ENCODE data around the gene KLHDC7B.
"Not testable (repeated sequence)": the region's sequence is repeated elsewhere in the genome, so short reads cannot be mapped to it uniquely, and the experiment has no call there.

KLHDC7B gene

GRCh38 chr22:50517495-50518260 is 28.0 kb upstream of the KLHDC7B start:
- no peak for DNase-seq

- DNase-seq: no peak
These were observed 27.1 kb upstream of the KLHDC7B start for GRCh38 chr22:50518606-50519005.

- DNase-seq: no peak
These were observed 26.5 kb upstream of the KLHDC7B start for GRCh38 chr22:50519151-50519550.

- DNase-seq: not testable (repeated sequence)
These were observed 25.5 kb upstream of the KLHDC7B start for GRCh38 chr22:50520184-50520583.

GRCh38 chr22:50520826-50521453 is 24.8 kb upstream of the KLHDC7B start:
- no peak for DNase-seq

- no peak for DNase-seq
These were observed 24.0 kb upstream of the KLHDC7B start for GRCh38 chr22:50521710-50522109.

GRCh38 chr22:50522208-50522805 is 23.4 kb upstream of the KLHDC7B start:
- DNase-seq: no peak

GRCh38 chr22:50522806-50523438 is 22.8 kb upstream of the KLHDC7B start:
- DNase-seq: no peak

- no peak for DNase-seq
These were observed 22.3 kb upstream of the KLHDC7B start for GRCh38 chr22:50523458-50523805.

- no peak for DNase-seq
These were observed 21.7 kb upstream of the KLHDC7B start for GRCh38 chr22:50523806-50524675.

- DNase-seq: no peak
These were observed 21.0 kb upstream of the KLHDC7B start for GRCh38 chr22:50524676-50525103.

- DNase-seq: peak; percentile 98
These were observed 20.4 kb upstream of the KLHDC7B start, which contains the start of gene SCO2 for GRCh38 chr22:50525104-50525857. SCO2 (minus strand) TSS chr22:50525598; CDS start chr22:50524411, 1,187 bp downstream.

- no peak for DNase-seq
These were observed 19.9 kb upstream of the KLHDC7B start for GRCh38 chr22:50525858-50526107.

- peak; percentile 77 for DNase-seq
These were observed 19.4 kb upstream of the KLHDC7B start for GRCh38 chr22:50526108-50526833.

GRCh38 chr22:50526834-50527801 is 18.6 kb upstream of the KLHDC7B start:
- DNase-seq: no peak

- DNase-seq: no peak
These were observed 17.6 kb upstream of the KLHDC7B start for GRCh38 chr22:50527921-50528681.

GRCh38 chr22:50528682-50529415 is 16.9 kb upstream of the KLHDC7B start:
- no peak for DNase-seq

- no peak for DNase-seq
These were observed 16.2 kb upstream of the KLHDC7B start for GRCh38 chr22:50529416-50529896.

Data from fibroblast of skin of right quadriceps (primary cell).